Neural progenitor cell (in vitro differentiated cells): ENCODE results near the gene TMCO1.
"Not testable (repeated sequence)": the region's sequence is repeated elsewhere in the genome, so short reads cannot be mapped to it uniquely, and the experiment has no call there.

Experiments
- EZH2phosphoT487 ChIP-seq: fragments of 200-600 bp; sonication (generic); IDR thresholded peaks from 2 replicates; pipeline ENCODE4 v1.6.1; 2017; ENCODE audit warnings: antibody characterized with exemption
- TF ChIP-seq, protein P1 (sequence below): fragments of 200-600 bp; sonication (generic); IDR thresholded peaks from 2 replicates; pipeline ENCODE4 v1.5.1; 2017; ENCODE audit warnings: antibody characterized with exemption, mild to moderate bottlenecking

DNA sequence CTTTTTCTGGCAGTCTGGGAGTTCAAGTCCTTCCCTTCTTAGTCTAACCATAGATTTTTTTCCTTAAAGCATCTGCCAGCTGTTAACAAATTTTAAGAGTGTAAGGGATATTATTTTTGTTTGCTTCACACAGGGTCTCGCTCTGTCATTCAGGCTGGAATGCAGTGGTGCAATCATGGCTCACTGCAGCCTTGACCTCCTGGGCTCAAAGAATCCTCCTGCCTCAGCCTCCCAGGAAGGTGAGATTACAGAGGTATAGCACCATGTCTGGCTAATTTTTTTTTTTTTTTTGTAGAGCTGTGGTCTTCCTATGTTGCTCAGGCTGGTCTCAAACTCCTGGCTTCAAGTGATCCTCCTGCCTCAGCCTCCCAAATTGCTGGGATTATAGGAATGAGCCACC is 23.8 kb downstream of the TMCO1 start:
- TF ChIP-seq, protein P1, sequence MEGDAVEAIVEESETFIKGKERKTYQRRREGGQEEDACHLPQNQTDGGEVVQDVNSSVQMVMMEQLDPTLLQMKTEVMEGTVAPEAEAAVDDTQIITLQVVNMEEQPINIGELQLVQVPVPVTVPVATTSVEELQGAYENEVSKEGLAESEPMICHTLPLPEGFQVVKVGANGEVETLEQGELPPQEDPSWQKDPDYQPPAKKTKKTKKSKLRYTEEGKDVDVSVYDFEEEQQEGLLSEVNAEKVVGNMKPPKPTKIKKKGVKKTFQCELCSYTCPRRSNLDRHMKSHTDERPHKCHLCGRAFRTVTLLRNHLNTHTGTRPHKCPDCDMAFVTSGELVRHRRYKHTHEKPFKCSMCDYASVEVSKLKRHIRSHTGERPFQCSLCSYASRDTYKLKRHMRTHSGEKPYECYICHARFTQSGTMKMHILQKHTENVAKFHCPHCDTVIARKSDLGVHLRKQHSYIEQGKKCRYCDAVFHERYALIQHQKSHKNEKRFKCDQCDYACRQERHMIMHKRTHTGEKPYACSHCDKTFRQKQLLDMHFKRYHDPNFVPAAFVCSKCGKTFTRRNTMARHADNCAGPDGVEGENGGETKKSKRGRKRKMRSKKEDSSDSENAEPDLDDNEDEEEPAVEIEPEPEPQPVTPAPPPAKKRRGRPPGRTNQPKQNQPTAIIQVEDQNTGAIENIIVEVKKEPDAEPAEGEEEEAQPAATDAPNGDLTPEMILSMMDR, result not testable (repeated sequence)
- TF ChIP-seq EZH2phosphoT487, result not testable (repeated sequence)
